HepG2 (cell line): ENCODE results near the gene AADACL4. TPM values are rescaled to one million over a fixed set of nuclear protein-coding genes. Genes with fewer than 3 reads are reported as not detected.

Experiments used
- ATF1 ChIP-seq: IDR thresholded peaks from 2 replicates; pipeline ENCODE4 v1.6.1; 2016; ENCODE audit warnings: mild to moderate bottlenecking, control low read depth
- CENPBD1 ChIP-seq: sonication (generic); formaldehyde crosslinking; IDR thresholded peaks from 2 replicates; pipeline ENCODE4 v1.8.0; 2022; ENCODE audit warnings: missing genetic modification reagents, low read depth, mild to moderate bottlenecking, borderline replicate concordance
- CREB1 ChIP-seq, 2 experiments: fragments of 450-650 bp in 1 of 2; IDR thresholded peaks; 2 replicates each; pipeline ENCODE4 v1.6.1; 2016 to 2017; ENCODE audit warnings: control low read depth in 1 of 2, mild to moderate bottlenecking in 1 of 2, missing compliant biosample characterization in 1 of 2, missing genetic modification characterization in 1 of 2
- E2F5 ChIP-seq: sonication (generic); formaldehyde crosslinking; conservative IDR thresholded peaks from 2 replicates; pipeline ENCODE4 v1.4.0; 2020; ENCODE audit warnings: missing genetic modification reagents
- ISX ChIP-seq: sonication (generic); formaldehyde crosslinking; conservative IDR thresholded peaks from 2 replicates; pipeline ENCODE4 v1.5.0; 2020; ENCODE audit warnings: missing genetic modification reagents
- JARID2 ChIP-seq: sonication (generic); formaldehyde crosslinking; IDR thresholded peaks from 2 replicates; pipeline ENCODE4 v1.8.1; 2023; ENCODE audit warnings: missing genetic modification reagents, inconsistent platforms; ENCODE audit not compliant: insufficient replicate concordance
- LCORL ChIP-seq, 2 experiments: fragments of 450-650 bp in 1 of 2; sonication (generic) in 1 of 2; formaldehyde crosslinking in 1 of 2; IDR thresholded peaks; 2 replicates each; pipeline versions ENCODE4 v1.5.0 to v1.6.1; 2017 to 2020; ENCODE audit warnings: antibody characterized with exemption in 1 of 2, missing genetic modification reagents in 1 of 2
- MXI1 ChIP-seq: IDR thresholded peaks from 3 replicates; pipeline ENCODE4 v1.6.1; 2012; ENCODE audit warnings: low read depth, low read length, inconsistent platforms, borderline replicate concordance
- RARA ChIP-seq: IDR thresholded peaks from 2 replicates; pipeline ENCODE4 v1.6.1; 2016; ENCODE audit warnings: missing genetic modification reagents, missing compliant biosample characterization
- SMARCC2 ChIP-seq: fragments of 450-650 bp; IDR thresholded peaks from 2 replicates; pipeline ENCODE4 v1.6.1; 2017; ENCODE audit warnings: antibody characterized with exemption, mild to moderate bottlenecking
- SNAI1 ChIP-seq: sonication (generic); formaldehyde crosslinking; IDR thresholded peaks from 2 replicates; pipeline ENCODE4 v1.5.0; 2020; ENCODE audit warnings: mild to moderate bottlenecking, missing genetic modification reagents, borderline replicate concordance
- STAT6 ChIP-seq: sonication (generic); formaldehyde crosslinking; IDR thresholded peaks from 2 replicates; pipeline ENCODE4 v1.4.0; 2020; ENCODE audit warnings: missing genetic modification reagents, mild to moderate bottlenecking, borderline replicate concordance
- YEATS4 ChIP-seq: sonication (generic); formaldehyde crosslinking; IDR thresholded peaks from 2 replicates; pipeline ENCODE4 v1.4.0; 2020; ENCODE audit warnings: missing genetic modification reagents, borderline replicate concordance
- ZNF3 ChIP-seq: IDR thresholded peaks from 2 replicates; pipeline ENCODE4 v1.7.0; 2017; ENCODE audit warnings: inconsistent platforms
- ZNF441 ChIP-seq: sonication (generic); formaldehyde crosslinking; IDR thresholded peaks from 2 replicates; pipeline ENCODE4 v1.7.0; 2021; ENCODE audit warnings: missing genetic modification reagents, borderline replicate concordance
- ZNF567 ChIP-seq: sonication (generic); formaldehyde crosslinking; IDR thresholded peaks from 2 replicates; pipeline ENCODE4 v1.8.1; 2023; ENCODE audit warnings: mild to moderate bottlenecking, missing genetic modification reagents, borderline replicate concordance
- ZNF589 ChIP-seq: sonication (generic); formaldehyde crosslinking; conservative IDR thresholded peaks from 2 replicates; pipeline ENCODE4 v1.8.0; 2022; ENCODE audit warnings: mild to moderate bottlenecking, moderate library complexity, missing genetic modification reagents
- ZNF674 ChIP-seq: sonication (generic); formaldehyde crosslinking; IDR thresholded peaks from 2 replicates; pipeline ENCODE4 v1.5.0; 2020; ENCODE audit warnings: low read depth, mild to moderate bottlenecking, missing genetic modification reagents
- ZNF713 ChIP-seq: sonication (generic); formaldehyde crosslinking; IDR thresholded peaks from 2 replicates; pipeline ENCODE4 v1.4.0; 2020; ENCODE audit warnings: mild to moderate bottlenecking, missing genetic modification reagents
- ZNF75D ChIP-seq: sonication (generic); formaldehyde crosslinking; IDR thresholded peaks from 2 replicates; pipeline ENCODE4 v1.8.1; 2023; ENCODE audit warnings: missing genetic modification reagents, mild to moderate bottlenecking, borderline replicate concordance
- polyA plus RNA-seq, 8 experiments: library from polyadenylated mRNA; depleted of rRNA in 3 of 8; stranded (reverse) in 7 of 8; unstranded in 1 of 8; fragments of >200 nt; fragmentation: Illumina TruSeq in 4 of 8; extraction: Trizol in 4 of 8; gene quantifications; 2 replicates each; pipeline versions ENCODE4 v1.2.1 to v1.2.3, GENCODE V29; 2011 to 2016; ENCODE audit warnings: low read depth in 4 of 8, missing spikeins in 1 of 8, mixed read lengths in 1 of 8; ENCODE audit not compliant: insufficient read depth in 1 of 8
- total RNA-seq, 5 experiments: library from RNA; depleted of rRNA; stranded (reverse); fragments of >200 nt; fragmentation: Illumina TruSeq; extraction: Trizol; gene quantifications; 2 replicates each; pipeline ENCODE4 v1.2.3, GENCODE V29; 2016; ENCODE audit warnings: low read depth in 1 of 5
- TF ChIP-seq, protein P1 (sequence below): IDR thresholded peaks from 2 replicates; pipeline ENCODE4 v1.6.1; 2016
- TF ChIP-seq, protein P2 (sequence below): sonication (generic); formaldehyde crosslinking; IDR thresholded peaks from 2 replicates; pipeline ENCODE4 v1.4.0; 2020; ENCODE audit warnings: missing genetic modification reagents
- TF ChIP-seq, protein P3 (sequence below): sonication (generic); formaldehyde crosslinking; IDR thresholded peaks from 2 replicates; pipeline ENCODE4 v1.4.0; 2020; ENCODE audit warnings: mild to moderate bottlenecking, missing genetic modification reagents

The AADACL4 gene
- total and polyA plus RNA-seq, 2 of the 13 experiments (the other 11 are each of a cell fraction or from before 2014, with no cell fraction given), result not detected

GRCh38 chr1:12614402-12615158 lies 29.3 kb upstream of the AADACL4 start (continued):
- TF ChIP-seq CREB1 (IDR thresholded peaks at IDR 0.05) (no peak), CREB1 (CRISPR knock-in tag; IDR thresholded peaks at IDR 0.05) (peak; percentile 81), YEATS4 (CRISPR knock-in tag) (no peak; the same call in 1 of the 2 replicates), MXI1 (no peak), SMARCC2 (no peak), ATF1 (CRISPR knock-in tag) (no peak), ZNF713 (no peak), LCORL (IDR thresholded peaks at IDR 0.05) (peak; percentile 26; the same call in 1 of the 2 replicates), LCORL (CRISPR knock-in tag; IDR thresholded peaks at IDR 0.05) (no peak), SNAI1 (CRISPR knock-in tag) (no peak), E2F5 (CRISPR knock-in tag) (no peak), ZNF674 (CRISPR knock-in tag) (no peak), ZNF441 (no peak), ZNF589 (CRISPR knock-in tag) (no peak), STAT6 (no peak), RARA (CRISPR knock-in tag) (peak; percentile 85), CENPBD1 (CRISPR knock-in tag) (peak; percentile 42; the same call in 1 of the 2 replicates), ZNF3 (CRISPR knock-in tag) (no peak), JARID2 (no peak), ISX (CRISPR knock-in tag) (no peak), ZNF567 (CRISPR knock-in tag) (no peak), ZNF75D (no peak)
- TF ChIP-seq, protein P1, sequence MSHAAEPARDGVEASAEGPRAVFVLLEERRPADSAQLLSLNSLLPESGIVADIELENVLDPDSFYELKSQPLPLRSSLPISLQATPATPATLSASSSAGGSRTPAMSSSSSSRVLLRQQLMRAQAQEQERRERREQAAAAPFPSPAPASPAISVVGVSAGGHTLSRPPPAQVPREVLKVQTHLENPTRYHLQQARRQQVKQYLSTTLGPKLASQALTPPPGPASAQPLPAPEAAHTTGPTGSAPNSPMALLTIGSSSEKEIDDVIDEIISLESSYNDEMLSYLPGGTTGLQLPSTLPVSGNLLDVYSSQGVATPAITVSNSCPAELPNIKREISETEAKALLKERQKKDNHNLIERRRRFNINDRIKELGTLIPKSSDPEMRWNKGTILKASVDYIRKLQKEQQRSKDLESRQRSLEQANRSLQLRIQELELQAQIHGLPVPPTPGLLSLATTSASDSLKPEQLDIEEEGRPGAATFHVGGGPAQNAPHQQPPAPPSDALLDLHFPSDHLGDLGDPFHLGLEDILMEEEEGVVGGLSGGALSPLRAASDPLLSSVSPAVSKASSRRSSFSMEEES (CRISPR knock-in tag), result peak; percentile 41; the same call in 1 of the 2 replicates
- TF ChIP-seq, protein P2, sequence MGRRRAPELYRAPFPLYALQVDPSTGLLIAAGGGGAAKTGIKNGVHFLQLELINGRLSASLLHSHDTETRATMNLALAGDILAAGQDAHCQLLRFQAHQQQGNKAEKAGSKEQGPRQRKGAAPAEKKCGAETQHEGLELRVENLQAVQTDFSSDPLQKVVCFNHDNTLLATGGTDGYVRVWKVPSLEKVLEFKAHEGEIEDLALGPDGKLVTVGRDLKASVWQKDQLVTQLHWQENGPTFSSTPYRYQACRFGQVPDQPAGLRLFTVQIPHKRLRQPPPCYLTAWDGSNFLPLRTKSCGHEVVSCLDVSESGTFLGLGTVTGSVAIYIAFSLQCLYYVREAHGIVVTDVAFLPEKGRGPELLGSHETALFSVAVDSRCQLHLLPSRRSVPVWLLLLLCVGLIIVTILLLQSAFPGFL (CRISPR knock-in tag), result no peak
- TF ChIP-seq, protein P3, sequence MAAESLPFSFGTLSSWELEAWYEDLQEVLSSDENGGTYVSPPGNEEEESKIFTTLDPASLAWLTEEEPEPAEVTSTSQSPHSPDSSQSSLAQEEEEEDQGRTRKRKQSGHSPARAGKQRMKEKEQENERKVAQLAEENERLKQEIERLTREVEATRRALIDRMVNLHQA, result no peak
